PC-3 (cell line): ENCODE measurements around the gene THADA.

Experiments used
- CTCF ChIP-seq: fragments of 300-600 bp; sonication (generic); conservative IDR thresholded peaks from 2 replicates; pipeline ENCODE4 v1.5.1; 2017; ENCODE audit warnings: antibody characterized with exemption, low read depth, mild to moderate bottlenecking, low read length
- EZH2 ChIP-seq: fragments of 300-600 bp; sonication (generic); IDR thresholded peaks from one replicate; pipeline ENCODE4 v1.6.1; 2017; ENCODE audit warnings: antibody characterized with exemption, mild to moderate bottlenecking, low read length; ENCODE audit not compliant: unreplicated experiment
- EZH2phosphoT487 ChIP-seq: fragments of 300-600 bp; sonication (generic); IDR thresholded peaks from 2 replicates; pipeline ENCODE4 v1.6.1; 2018; ENCODE audit warnings: mild to moderate bottlenecking, antibody characterized with exemption, low read length, borderline replicate concordance

GRCh38 chr2:43300222-43300621 lies 295.6 kb downstream of the THADA start:
- TF ChIP-seq CTCF (no peak), EZH2 (no peak), EZH2phosphoT487 (no peak)
